Neural crest cell (in vitro differentiated cells): ENCODE measurements around the gene ACSL3. TPM values are rescaled to one million over a fixed set of nuclear protein-coding genes. Genes with fewer than 3 reads are reported as not detected.
"Not testable (repeated sequence)": the region's sequence is repeated elsewhere in the genome, so short reads cannot be mapped to it uniquely, and the experiment has no call there.

Experiments
- DNase-seq: peaks from one replicate; pipeline ENCODE4 v3.0.0; 2021; ENCODE audit warnings: low read depth, mixed read lengths, low spot score
- H3K27ac Mint-ChIP-seq: one replicate; pipeline ENCODE4 v1.8.0; 2021; ENCODE audit warnings: mild to moderate bottlenecking, mixed read lengths; ENCODE audit not compliant: unreplicated experiment
- H3K27me3 Mint-ChIP-seq: 2 replicates; pipeline ENCODE4 v1.8.0; 2021; ENCODE audit warnings: low read depth, mild to moderate bottlenecking, mixed read lengths
- H3K36me3 Mint-ChIP-seq: 2 replicates; pipeline ENCODE4 v1.8.0; 2021; ENCODE audit warnings: low read depth, mild to moderate bottlenecking, mixed read lengths
- H3K4me1 Mint-ChIP-seq: 2 replicates; pipeline ENCODE4 v1.8.0; 2021; ENCODE audit warnings: mixed read lengths
- H3K4me3 Mint-ChIP-seq: one replicate; pipeline ENCODE4 v1.8.0; 2021; ENCODE audit warnings: mild to moderate bottlenecking, mixed read lengths
- H3K9me3 Mint-ChIP-seq: 2 replicates; pipeline ENCODE4 v1.8.0; 2021; ENCODE audit warnings: mixed read lengths
- total RNA-seq: library from RNA; stranded (reverse); gene quantifications from 2 replicates; pipeline ENCODE4 v1.2.1, GENCODE V29; 2021
- TF ChIP-seq, protein P1 (sequence below): fragments of 200-600 bp; sonication (generic); conservative IDR thresholded peaks from 2 replicates; pipeline ENCODE4 v1.5.0; 2021; ENCODE audit warnings: antibody characterized with exemption, mild to moderate bottlenecking

ACSL3 gene
- total RNA-seq, 1 donor from 2014 or later = 89.5 TPM

- no peaks in the 10 kb centered on the region for H3K9me3 Mint-ChIP-seq
- H3K27me3 Mint-ChIP-seq = no peaks in the 10 kb centered on the region
- TF ChIP-seq, protein P1, sequence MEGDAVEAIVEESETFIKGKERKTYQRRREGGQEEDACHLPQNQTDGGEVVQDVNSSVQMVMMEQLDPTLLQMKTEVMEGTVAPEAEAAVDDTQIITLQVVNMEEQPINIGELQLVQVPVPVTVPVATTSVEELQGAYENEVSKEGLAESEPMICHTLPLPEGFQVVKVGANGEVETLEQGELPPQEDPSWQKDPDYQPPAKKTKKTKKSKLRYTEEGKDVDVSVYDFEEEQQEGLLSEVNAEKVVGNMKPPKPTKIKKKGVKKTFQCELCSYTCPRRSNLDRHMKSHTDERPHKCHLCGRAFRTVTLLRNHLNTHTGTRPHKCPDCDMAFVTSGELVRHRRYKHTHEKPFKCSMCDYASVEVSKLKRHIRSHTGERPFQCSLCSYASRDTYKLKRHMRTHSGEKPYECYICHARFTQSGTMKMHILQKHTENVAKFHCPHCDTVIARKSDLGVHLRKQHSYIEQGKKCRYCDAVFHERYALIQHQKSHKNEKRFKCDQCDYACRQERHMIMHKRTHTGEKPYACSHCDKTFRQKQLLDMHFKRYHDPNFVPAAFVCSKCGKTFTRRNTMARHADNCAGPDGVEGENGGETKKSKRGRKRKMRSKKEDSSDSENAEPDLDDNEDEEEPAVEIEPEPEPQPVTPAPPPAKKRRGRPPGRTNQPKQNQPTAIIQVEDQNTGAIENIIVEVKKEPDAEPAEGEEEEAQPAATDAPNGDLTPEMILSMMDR = no peak
- H3K4me3 Mint-ChIP-seq = no peak overlapping the region
- DNase-seq = no peak
- H3K27ac Mint-ChIP-seq = no peak overlapping the region
- H3K4me1 Mint-ChIP-seq = peaks cover 27% of the 10 kb centered on the region
- no peaks in the 10 kb centered on the region for H3K36me3 Mint-ChIP-seq
These were observed 2.2 kb downstream of the ACSL3 start for GRCh38 chr2:222862909-222863544.

DNA sequence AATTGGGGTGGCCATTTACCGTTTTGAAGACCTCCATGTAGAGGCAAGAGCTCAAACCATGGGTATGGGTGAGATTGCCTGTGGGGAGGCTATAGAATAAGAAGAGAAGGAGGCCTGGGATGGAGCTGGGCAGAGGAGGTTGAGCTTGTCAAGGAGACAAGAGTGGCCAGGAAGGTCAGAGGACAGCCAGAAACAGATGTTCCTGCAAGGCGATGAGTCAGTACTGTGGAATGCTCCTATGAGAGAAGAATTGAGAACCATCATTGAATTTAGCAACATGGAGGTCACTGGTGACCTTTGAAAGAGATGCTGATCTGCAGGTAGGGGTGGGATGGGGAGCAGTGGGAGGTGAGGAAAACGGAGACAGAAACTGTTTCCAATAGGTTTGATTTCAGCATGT is 3.5 kb downstream of the ACSL3 start:
- no peak for DNase-seq
- TF ChIP-seq, protein P1 = no peak
- H3K27me3 Mint-ChIP-seq = no peaks in the 10 kb centered on the region
- H3K27ac Mint-ChIP-seq = no peak overlapping the region
- peaks cover 27% of the 10 kb centered on the region for H3K4me1 Mint-ChIP-seq
- H3K4me3 Mint-ChIP-seq = no peak overlapping the region
- no peaks in the 10 kb centered on the region for H3K9me3 Mint-ChIP-seq
- no peaks in the 10 kb centered on the region for H3K36me3 Mint-ChIP-seq

GRCh38 chr2:222865301-222865700 is 4.5 kb downstream of the ACSL3 start:
- H3K4me3 Mint-ChIP-seq = no peak overlapping the region
- DNase-seq = no peak
- H3K27me3 Mint-ChIP-seq = no peaks in the 10 kb centered on the region
- no peaks in the 10 kb centered on the region for H3K9me3 Mint-ChIP-seq
- H3K27ac Mint-ChIP-seq = no peak overlapping the region
- no peaks in the 10 kb centered on the region for H3K36me3 Mint-ChIP-seq
- peaks cover 19% of the 10 kb centered on the region for H3K4me1 Mint-ChIP-seq
- TF ChIP-seq, protein P1 = no peak

DNA sequence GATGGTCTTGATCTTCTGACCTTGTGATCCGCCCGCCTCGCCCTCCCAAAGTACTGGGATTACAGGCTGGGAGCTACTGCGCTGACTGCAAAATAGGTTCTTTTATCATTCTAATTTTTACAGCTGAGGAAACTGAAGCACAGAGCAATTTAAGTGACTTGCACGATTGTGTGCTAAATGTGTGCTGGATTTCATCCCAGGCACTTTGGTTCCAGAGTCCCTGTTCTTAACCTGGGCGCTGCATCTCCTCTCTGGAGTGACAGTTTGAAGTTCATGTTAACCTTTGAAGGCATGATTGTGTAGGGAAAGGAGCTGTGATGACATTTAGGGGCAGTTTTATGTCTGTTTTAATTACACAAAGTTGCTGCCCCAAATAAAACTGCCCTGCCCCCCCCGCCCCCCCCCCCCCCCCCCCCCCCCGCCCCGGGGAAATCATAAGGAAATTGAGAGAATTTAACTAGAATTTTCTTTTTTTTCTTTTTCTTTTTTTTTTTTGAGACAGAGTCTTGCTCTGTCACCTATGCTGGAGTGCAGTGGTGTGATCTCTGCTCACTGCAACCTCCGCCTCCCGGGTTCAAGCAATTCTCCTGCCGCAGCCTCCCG is 5.6 kb downstream of the ACSL3 start:
- H3K27me3 Mint-ChIP-seq = no peaks in the 10 kb centered on the region
- H3K27ac Mint-ChIP-seq = no peak overlapping the region
- H3K4me1 Mint-ChIP-seq = peaks cover 18% of the 10 kb centered on the region
- H3K9me3 Mint-ChIP-seq = no peaks in the 10 kb centered on the region
- TF ChIP-seq, protein P1 = no peak
- no peaks in the 10 kb centered on the region for H3K36me3 Mint-ChIP-seq
- DNase-seq = no peak
- H3K4me3 Mint-ChIP-seq = no peak overlapping the region

DNA sequence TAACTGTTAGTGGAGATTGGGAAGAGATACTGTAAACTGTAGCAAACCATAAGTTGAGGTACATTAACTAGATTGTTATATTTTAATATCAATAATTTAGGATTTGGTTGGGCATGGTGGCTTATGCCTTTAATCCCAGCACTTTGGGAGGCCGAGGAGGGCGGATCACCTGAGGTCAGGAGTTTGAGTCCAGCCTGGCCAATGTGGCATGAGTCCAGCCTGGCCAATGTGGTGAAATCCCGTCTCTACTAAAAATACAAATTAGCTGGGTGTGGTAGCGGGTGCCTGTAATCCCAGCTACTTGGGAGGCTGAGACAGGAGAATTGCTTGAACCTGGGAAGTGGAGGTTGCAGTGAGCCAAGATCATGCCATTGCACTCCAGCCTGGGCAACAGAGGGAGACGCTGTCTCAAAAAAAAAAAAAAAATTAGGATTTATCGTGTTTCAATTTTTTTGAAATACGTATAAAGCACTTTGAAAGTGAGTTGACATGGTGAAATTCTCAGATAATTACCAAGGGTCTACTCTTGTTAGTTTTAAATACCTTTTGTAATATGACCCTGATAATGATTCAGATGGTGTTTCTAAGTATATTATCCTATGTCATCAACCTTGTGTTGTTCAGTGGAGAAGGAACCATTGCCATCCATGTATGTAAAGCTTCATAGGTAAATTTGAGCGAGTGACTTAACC is 7.9 kb downstream of the ACSL3 start:
- H3K36me3 Mint-ChIP-seq, H3K4me3 Mint-ChIP-seq, H3K27ac Mint-ChIP-seq, H3K9me3 Mint-ChIP-seq, DNase-seq, H3K27me3 Mint-ChIP-seq: not testable (repeated sequence)
- peaks cover 18% of the 10 kb centered on the region for H3K4me1 Mint-ChIP-seq

DNA sequence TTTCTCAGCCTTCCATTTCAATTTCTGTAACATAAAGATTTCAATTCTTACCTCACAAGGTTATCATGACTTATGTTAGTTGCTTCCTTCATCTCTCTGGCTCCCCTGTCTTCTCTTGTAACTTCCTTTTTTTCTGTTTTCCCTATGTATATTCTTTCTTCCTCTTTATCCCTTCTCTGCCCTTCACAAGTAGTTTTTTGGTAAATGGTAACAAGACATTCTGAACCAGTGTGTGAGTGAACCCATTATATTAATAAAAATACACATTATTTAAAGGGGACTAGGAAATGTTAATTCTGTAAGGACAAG is 8.4 kb downstream of the ACSL3 start:
- H3K4me1 Mint-ChIP-seq = peaks cover 18% of the 10 kb centered on the region
- H3K27me3 Mint-ChIP-seq = no peaks in the 10 kb centered on the region
- no peaks in the 10 kb centered on the region for H3K9me3 Mint-ChIP-seq
- H3K27ac Mint-ChIP-seq = no peak overlapping the region
- H3K4me3 Mint-ChIP-seq = no peak overlapping the region
- no peak for DNase-seq
- TF ChIP-seq, protein P1 = no peak
- H3K36me3 Mint-ChIP-seq = no peaks in the 10 kb centered on the region
